IgD-negative memory B cell (primary cell): ENCODE measurements around the gene KMT5B. TPM values are rescaled to one million over a fixed set of nuclear protein-coding genes. Genes with fewer than 3 reads are reported as not detected.

Source experiments
- H3K27ac Mint-ChIP-seq, 3 donors: one replicate each; pipeline ENCODE4 v1.8.0; 2020 to 2022; ENCODE audit warnings: mild to moderate bottlenecking in 3 of 3, mixed read lengths in 3 of 3, moderate library complexity in 1 of 3
- H3K27me3 Mint-ChIP-seq: one replicate; pipeline ENCODE4 v1.8.0; 2021; ENCODE audit warnings: mixed read lengths
- H3K36me3 Mint-ChIP-seq: one replicate; pipeline ENCODE4 v1.8.0; 2020; ENCODE audit warnings: mild to moderate bottlenecking, mixed read lengths
- H3K4me1 Mint-ChIP-seq, 3 donors: one replicate each; pipeline ENCODE4 v1.8.0; 2020 to 2022; ENCODE audit warnings: mixed read lengths in 3 of 3, mild to moderate bottlenecking in 1 of 3
- H3K4me3 Mint-ChIP-seq, 4 donors: one replicate each; pipeline ENCODE4 v1.8.0; 2020 to 2022; ENCODE audit warnings: mild to moderate bottlenecking in 4 of 4, mixed read lengths in 4 of 4, moderate library complexity in 3 of 4
- H3K9me3 Mint-ChIP-seq, 3 donors: one replicate each; pipeline ENCODE4 v1.8.0; 2020 to 2021; ENCODE audit warnings: mixed read lengths in 3 of 3, mild to moderate bottlenecking in 1 of 3
- polyA plus RNA-seq: library from polyadenylated mRNA; unstranded; fragments of 300-500 nt; fragmentation: Illumina TruSeq; gene quantifications from one replicate; pipeline ENCODE4 v1.2.3, GENCODE V29; 2021

The KMT5B gene
- polyA plus RNA-seq, 1 donor from 2014 or later, result 40.2 TPM

DNA sequence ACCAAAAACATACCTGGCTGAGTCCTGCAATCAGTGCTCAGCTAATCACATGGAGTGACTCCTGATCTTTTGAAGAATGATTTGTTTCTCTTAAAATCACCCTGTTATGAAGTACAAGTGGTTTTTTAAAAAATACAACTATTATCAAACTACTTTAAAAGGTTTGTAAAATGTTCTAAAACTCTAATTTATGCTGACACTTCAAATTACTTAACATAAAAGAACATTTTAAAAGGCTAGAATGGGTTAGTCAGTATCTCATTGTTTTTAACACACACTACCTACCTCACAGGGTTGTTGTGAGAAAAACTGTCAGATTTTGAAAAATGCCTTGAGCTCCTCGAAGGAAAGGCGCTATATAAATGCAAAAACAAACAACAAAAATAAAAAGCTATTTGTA is 33.2 kb downstream of the KMT5B start:
- Mint-ChIP-seq H3K36me3 (peaks cover 5% of the 10 kb centered on the region), H3K27me3 (no peaks in the 10 kb centered on the region), H3K4me1 (no peaks in the 10 kb centered on the region), H3K4me3 (no peak overlapping the region), H3K9me3 (no peaks in the 10 kb centered on the region), H3K27ac (no peak overlapping the region)

DNA sequence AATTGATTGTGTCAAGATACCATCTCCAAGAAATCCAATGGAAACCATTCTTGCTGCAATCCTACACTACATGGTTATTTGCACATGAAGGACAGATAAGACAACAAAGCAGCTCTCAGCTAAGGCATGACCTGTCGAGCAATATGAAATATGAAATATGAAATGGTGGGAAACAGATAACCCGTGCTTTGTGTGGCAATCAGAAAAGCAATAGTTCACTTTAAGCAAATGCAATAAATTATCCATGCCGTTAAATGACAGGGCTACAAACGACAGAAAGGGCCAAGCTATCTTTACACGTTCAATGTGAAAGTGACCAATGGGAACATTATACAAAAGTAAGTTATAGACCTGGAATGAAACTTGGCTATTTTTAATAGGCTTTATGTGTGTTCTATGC is 35.2 kb downstream of the KMT5B start:
- H3K9me3 Mint-ChIP-seq, result no peaks in the 10 kb centered on the region
- no peak overlapping the region for H3K27ac Mint-ChIP-seq
- no peak overlapping the region for H3K4me3 Mint-ChIP-seq
- H3K36me3 Mint-ChIP-seq, result peaks cover 2% of the 10 kb centered on the region
- H3K27me3 Mint-ChIP-seq, result no peaks in the 10 kb centered on the region
- no peaks in the 10 kb centered on the region for H3K4me1 Mint-ChIP-seq

DNA sequence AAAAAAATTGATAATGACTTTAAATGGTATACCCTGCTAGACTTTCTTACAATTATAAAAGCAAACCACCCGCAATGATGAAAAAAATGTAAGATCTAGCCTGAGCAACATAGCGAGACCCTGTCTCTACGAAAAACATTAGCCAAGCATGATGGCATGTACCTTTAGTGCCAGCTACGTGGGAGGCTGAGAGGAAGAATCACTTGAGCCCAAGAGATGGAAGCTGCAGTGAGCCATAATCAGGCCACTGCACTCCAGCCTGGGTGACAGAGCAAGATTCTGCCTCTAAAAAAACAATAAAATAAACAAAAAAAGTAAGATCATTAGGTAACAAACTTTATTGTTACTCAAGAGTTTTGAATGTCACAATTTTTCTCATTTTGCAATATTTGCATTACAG is 39.2 kb downstream of the KMT5B start:
- Mint-ChIP-seq H3K27me3 (no peaks in the 10 kb centered on the region), H3K4me3 (no peak overlapping the region), H3K27ac (no peak overlapping the region), H3K9me3 (no peaks in the 10 kb centered on the region), H3K4me1 (no peaks in the 10 kb centered on the region), H3K36me3 (peaks cover 10% of the 10 kb centered on the region)

DNA sequence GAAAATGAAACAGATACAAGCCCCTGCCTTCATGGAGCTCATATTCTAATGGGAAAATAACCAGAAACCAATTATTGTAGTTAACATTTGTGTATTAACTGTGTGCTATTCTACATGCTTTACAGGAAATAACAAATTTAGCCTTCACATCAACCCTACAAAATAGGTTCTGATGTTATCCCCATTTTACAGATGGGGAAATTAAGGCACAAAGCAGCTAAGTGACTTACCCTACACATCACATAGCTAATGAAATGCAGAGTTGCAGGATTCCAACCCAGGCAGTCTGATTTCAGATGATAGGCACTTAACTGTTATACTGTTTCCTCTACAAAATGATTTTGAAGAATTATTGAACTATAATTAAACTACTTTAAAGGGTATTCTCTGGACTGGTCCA is 43.7 kb downstream of the KMT5B start:
- H3K36me3 Mint-ChIP-seq, result peaks cover 10% of the 10 kb centered on the region
- H3K4me3 Mint-ChIP-seq, result no peak overlapping the region
- H3K4me1 Mint-ChIP-seq, result no peaks in the 10 kb centered on the region
- H3K27ac Mint-ChIP-seq, result no peak overlapping the region
- H3K9me3 Mint-ChIP-seq, result no peaks in the 10 kb centered on the region
- H3K27me3 Mint-ChIP-seq, result no peaks in the 10 kb centered on the region

DNA sequence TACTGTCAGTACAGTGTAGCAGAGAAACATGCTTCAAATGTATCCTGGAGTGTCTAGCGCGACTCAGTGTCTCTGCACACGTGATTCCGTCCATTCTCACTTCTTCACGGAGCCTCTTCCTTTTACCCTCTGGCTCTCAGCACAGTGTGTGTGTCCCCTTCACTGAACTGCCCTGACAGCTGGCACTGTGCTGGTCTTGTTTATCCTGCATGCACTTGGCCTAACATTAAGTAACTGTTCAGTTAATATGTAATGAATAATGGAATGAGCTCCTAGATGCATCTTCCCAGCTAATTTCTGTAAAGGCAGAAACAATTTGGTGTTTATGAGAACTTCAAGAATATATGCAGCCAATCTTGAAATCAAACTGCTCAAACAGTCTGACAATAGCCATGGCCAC is 44.4 kb downstream of the KMT5B start:
- H3K27ac Mint-ChIP-seq, result no peak overlapping the region
- H3K36me3 Mint-ChIP-seq, result peaks cover 10% of the 10 kb centered on the region
- no peak overlapping the region for H3K4me3 Mint-ChIP-seq
- H3K4me1 Mint-ChIP-seq, result no peaks in the 10 kb centered on the region
- H3K27me3 Mint-ChIP-seq, result no peaks in the 10 kb centered on the region
- H3K9me3 Mint-ChIP-seq, result no peaks in the 10 kb centered on the region

DNA sequence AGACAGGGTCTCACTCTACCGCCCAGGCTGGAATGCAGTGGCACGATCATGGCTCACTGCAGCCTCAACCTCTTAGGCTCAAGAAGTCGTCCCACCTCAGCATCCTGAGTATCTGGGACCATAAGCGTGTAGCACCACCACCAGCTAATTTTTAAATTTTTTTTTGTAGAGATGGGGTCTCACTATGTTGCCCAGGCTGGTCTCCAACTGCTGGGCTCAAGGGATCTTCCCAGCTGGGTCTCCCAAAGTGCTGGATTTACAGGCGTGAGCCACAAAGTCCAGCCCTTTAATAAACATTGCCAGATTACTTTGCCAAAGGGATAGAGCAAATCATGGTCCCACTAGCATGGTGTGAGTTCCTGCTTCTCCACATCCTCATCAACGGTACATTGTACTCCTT is 45.6 kb downstream of the KMT5B start:
- Mint-ChIP-seq H3K27ac (no peak overlapping the region), H3K36me3 (peaks cover 10% of the 10 kb centered on the region), H3K27me3 (no peaks in the 10 kb centered on the region), H3K9me3 (no peaks in the 10 kb centered on the region), H3K4me1 (no peaks in the 10 kb centered on the region), H3K4me3 (no peak overlapping the region)

DNA sequence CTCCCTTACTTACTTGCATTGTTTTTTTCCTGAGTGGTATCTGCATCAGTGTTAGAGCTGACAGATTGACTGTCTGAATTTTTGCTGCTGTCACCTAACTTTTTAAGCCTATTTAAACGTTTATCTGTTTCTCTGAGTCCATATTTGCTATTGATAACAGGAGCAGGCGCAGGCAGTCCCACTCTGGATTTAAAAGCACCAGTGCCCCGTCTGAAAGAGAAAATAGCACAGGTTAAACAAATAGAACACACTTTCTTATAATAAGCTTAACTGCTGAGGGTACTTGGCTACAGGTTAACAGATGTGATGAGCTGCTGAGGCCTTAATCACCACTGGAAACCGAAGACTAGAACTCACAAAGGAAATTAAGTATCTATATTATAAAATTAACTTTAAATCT is 46.1 kb downstream of the KMT5B start:
- H3K4me1 Mint-ChIP-seq, result no peaks in the 10 kb centered on the region
- H3K27ac Mint-ChIP-seq, result no peak overlapping the region
- no peaks in the 10 kb centered on the region for H3K27me3 Mint-ChIP-seq
- no peaks in the 10 kb centered on the region for H3K9me3 Mint-ChIP-seq
- H3K4me3 Mint-ChIP-seq, result no peak overlapping the region
- H3K36me3 Mint-ChIP-seq, result peaks cover 10% of the 10 kb centered on the region

DNA sequence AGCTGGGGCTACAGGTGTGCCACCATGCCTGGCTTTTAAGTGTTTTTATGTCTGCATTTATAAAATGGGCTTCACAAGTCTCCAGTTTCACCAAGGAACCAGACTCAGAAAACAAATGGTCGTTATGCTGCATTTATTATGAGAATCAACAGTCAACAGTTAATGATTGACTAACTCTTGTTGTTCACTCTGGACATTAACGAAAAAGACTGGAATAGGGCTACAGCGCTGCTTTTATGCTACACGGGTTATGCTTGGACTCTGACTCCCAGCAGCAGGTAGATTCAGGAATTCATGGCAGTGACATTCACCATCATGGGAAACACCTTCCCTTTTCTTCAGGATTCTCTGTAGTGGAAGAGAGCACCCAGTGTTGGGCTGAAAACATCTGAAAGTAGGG is 47.5 kb downstream of the KMT5B start:
- Mint-ChIP-seq H3K4me1 (no peaks in the 10 kb centered on the region), H3K36me3 (peaks cover 12% of the 10 kb centered on the region), H3K4me3 (no peak overlapping the region), H3K27me3 (no peaks in the 10 kb centered on the region), H3K27ac (no peak overlapping the region), H3K9me3 (no peaks in the 10 kb centered on the region)

DNA sequence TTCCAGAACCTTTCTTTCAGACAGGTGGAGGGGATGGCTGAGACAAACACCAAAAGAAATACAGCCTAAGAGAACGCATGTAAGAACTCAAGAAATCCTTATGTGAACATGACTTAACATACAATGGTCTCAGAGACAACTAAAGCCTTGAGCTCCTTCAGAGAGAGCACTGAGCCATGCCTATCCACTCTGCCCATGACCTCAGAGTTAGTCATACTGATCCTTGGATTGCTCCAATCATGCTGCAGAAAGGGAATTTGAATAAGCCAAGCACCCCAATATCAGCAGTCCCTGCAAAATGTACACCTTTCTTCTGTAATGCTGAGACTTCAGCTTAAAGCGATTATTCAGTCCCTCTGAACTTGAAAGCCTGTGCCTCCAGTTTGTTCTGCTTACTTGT is 48.7 kb downstream of the KMT5B start:
- no peaks in the 10 kb centered on the region for H3K9me3 Mint-ChIP-seq
- peaks cover 7% of the 10 kb centered on the region for H3K36me3 Mint-ChIP-seq
- no peaks in the 10 kb centered on the region for H3K4me1 Mint-ChIP-seq
- H3K27me3 Mint-ChIP-seq, result no peaks in the 10 kb centered on the region
- no peak overlapping the region for H3K4me3 Mint-ChIP-seq
- H3K27ac Mint-ChIP-seq, result peak overlapping the region in 1 of 3 donors; percentile 78

DNA sequence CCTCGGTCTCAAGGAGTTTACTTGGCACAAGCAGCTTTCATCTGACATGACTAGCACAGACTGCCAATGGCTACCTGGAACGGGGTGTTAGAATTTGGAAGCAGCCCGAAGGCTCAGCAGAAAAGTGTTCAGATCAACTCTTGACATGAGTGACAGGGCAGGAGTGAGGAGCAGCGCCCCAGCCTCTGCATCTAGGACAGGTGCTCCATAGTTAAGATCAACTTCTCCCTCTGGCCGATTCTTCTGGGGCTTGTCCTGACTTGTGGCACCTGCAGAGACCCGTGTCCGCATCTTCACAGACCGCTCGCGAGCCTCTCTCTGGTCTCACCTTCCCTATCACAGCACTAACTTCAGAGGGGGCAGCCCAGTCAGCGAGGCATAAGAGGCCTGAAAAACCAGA is 49.4 kb downstream of the KMT5B start:
- Mint-ChIP-seq H3K27ac (peak overlapping the region in 1 of 3 donors; percentile 63), H3K36me3 (peaks cover 7% of the 10 kb centered on the region), H3K4me3 (no peak overlapping the region), H3K4me1 (no peaks in the 10 kb centered on the region), H3K27me3 (no peaks in the 10 kb centered on the region), H3K9me3 (no peaks in the 10 kb centered on the region)

DNA sequence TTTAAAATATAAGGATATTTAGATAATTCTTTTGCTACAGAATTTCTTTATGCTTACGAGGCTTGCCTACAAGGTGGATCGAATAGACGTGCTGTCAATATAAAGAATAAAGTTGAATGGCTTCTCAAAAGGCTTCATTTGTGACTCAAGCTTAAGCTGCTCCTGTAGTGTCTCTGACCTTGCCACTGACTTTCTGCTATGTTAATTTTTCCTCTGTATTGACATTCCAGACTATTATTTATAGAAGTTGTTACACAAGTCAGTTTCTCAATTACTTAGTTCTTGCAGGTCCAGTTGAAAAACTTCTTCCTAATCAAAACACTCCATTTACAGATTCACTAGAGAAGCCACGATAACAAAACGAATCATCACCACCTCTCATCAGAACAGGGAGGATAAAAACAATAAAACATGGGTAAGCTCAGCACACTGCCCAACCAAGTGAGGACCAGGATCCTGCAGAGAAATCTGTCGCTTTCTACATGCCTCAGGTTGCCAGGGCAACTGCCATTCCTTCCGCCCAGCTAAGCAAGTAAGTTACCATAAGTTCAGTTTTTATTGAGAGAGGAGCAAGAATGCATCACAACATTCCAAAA is 52.9 kb downstream of the KMT5B start:
- Mint-ChIP-seq H3K27ac (no peak overlapping the region), H3K27me3 (no peaks in the 10 kb centered on the region), H3K36me3 (peaks cover 5% of the 10 kb centered on the region), H3K4me3 (no peak overlapping the region), H3K9me3 (no peaks in the 10 kb centered on the region), H3K4me1 (no peaks in the 10 kb centered on the region)

DNA sequence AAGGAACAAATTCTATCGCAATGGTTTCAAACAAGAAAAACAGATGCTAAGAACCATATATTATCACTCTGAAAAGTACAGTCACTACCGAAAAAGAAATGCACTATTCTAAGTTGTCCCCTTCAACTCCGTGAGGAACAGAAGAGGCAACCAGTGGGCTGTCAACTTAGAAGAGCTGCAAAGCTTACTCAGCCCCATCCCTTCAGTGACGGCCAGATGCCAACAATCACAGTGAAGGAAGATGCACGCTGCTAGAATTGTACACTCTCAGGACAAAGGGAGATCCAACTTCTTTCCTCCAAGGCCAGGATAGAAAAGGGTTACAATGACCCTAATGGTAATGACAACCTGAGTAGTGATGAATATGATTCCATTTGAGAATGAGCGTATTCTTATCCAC is 53.4 kb downstream of the KMT5B start:
- H3K9me3 Mint-ChIP-seq, result no peaks in the 10 kb centered on the region
- H3K4me3 Mint-ChIP-seq, result no peak overlapping the region
- H3K4me1 Mint-ChIP-seq, result no peaks in the 10 kb centered on the region
- peaks cover 5% of the 10 kb centered on the region for H3K36me3 Mint-ChIP-seq
- no peaks in the 10 kb centered on the region for H3K27me3 Mint-ChIP-seq
- no peak overlapping the region for H3K27ac Mint-ChIP-seq

DNA sequence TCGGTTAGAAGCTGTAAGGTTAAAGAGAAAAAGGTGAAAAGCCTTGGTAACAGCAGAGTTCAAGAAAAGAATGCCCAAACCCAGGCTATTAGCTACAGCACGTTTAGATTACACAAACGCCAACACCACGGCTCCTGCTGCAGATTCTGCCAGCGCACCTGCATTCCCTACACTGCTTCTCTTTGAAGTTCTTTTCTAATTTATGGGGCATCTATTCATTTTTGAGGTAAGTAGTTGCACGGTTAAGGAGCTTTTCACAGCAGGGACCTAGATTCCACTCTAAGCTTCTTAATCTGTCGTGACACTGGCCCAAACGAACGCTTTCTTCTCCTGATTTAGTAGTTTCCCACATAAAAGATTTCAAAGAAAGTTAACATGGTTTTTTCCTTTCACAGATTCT is 53.9 kb downstream of the KMT5B start:
- Mint-ChIP-seq H3K9me3 (no peaks in the 10 kb centered on the region), H3K36me3 (peaks cover 5% of the 10 kb centered on the region), H3K27ac (peak overlapping the region in 1 of 3 donors; percentile 54), H3K4me3 (no peak overlapping the region), H3K4me1 (no peaks in the 10 kb centered on the region), H3K27me3 (no peaks in the 10 kb centered on the region)

DNA sequence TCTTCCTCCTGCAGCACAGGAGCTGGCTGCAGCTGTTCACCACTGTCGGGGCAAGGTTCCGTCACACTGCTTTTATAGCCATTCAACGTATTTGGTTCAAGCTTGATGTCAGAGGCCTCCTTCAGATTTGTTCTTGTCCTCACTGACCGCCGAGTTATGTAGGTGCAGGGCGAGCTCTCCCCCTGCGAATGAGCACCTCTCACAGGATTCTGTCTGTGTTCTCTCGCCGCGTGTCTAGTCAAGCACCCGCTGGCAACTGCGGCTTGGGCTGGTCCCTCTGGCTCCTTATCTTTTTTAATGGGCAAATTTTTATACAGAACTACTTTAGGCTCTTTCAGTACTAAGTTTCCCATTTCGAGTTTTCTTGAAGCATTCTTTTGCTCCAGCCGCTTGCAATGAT is 54.5 kb downstream of the KMT5B start:
- Mint-ChIP-seq H3K36me3 (peaks cover 5% of the 10 kb centered on the region), H3K9me3 (no peaks in the 10 kb centered on the region), H3K4me1 (no peaks in the 10 kb centered on the region), H3K27me3 (no peaks in the 10 kb centered on the region), H3K27ac (no peak overlapping the region), H3K4me3 (no peak overlapping the region)

DNA sequence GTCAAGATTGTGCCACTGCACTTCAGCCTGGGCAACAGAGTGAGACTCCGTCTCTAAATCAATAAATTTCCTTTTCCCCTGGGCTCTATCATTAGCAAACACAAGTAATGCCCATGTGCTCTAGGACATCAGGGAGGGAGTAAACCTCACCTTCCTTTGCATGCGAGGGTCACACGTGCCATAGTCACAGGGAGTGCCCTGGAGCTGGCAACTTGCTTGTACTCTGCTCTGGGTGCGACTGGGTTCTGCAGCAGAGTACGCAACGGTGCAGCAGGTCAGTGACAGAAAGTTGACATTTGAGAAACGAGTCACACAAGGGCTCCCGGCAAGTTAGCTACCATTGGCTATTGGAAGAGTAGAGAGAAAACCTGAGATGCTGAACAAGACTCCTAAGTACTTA is 59.4 kb downstream of the KMT5B start:
- H3K27me3 Mint-ChIP-seq, result no peaks in the 10 kb centered on the region
- no peaks in the 10 kb centered on the region for H3K9me3 Mint-ChIP-seq
- no peaks in the 10 kb centered on the region for H3K36me3 Mint-ChIP-seq
- H3K4me3 Mint-ChIP-seq, result no peak overlapping the region
- H3K4me1 Mint-ChIP-seq, result no peaks in the 10 kb centered on the region
- H3K27ac Mint-ChIP-seq, result no peak overlapping the region

DNA sequence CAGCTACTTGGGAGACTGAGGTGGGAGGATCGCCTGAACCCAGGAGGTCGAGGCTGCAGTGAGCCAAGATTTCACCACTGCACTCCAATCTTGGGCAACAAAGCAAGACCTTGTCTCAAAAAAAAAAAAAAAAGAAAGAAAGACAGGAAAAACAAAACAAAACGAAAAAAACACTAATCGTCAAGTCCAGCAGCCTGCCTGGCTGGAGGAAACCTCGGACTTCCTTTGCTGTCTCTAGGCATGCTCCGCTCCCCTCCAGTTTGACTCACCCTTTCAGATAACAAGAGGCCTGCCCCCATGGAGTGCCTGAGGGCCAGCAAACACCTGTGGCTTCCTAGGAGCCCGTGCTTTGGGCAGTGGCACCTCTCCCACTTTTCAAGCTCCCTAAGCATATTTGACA is 63.1 kb downstream of the KMT5B start:
- Mint-ChIP-seq H3K4me3 (no peak overlapping the region), H3K27ac (no peak overlapping the region), H3K36me3 (peaks cover 1% of the 10 kb centered on the region), H3K4me1 (no peaks in the 10 kb centered on the region), H3K27me3 (no peaks in the 10 kb centered on the region), H3K9me3 (no peaks in the 10 kb centered on the region)

DNA sequence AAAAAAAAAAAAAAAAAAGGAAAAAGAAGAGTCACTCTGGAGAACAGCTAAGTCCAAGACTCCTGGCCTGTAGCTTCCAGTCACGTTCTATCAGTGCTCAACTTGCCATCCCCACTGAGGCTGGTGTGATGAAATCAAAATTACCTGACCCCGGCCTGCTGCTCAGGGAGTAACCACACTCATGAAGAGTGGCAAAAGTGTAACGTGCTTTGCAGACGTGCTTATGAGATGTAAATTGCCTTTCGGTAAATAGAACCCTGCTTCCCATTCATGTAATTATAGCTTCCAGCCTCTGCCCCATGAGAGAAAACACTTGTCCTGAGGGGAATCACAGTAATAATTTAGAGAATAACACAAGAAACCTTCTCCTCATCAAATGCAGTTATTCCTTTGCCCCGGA is 63.7 kb downstream of the KMT5B start:
- H3K4me1 Mint-ChIP-seq, result no peaks in the 10 kb centered on the region
- H3K27ac Mint-ChIP-seq, result no peak overlapping the region
- H3K4me3 Mint-ChIP-seq, result no peak overlapping the region
- no peaks in the 10 kb centered on the region for H3K9me3 Mint-ChIP-seq
- H3K36me3 Mint-ChIP-seq, result peaks cover 1% of the 10 kb centered on the region
- H3K27me3 Mint-ChIP-seq, result no peaks in the 10 kb centered on the region
